Panc1 (cell line): Measurements from ENCODE around the gene RFX5.

Experiments
- POLR2AphosphoS5 ChIP-seq: IDR thresholded peaks from 2 replicates; pipeline ENCODE4 v1.6.1; 2012; ENCODE audit warnings: mild to moderate bottlenecking, low read depth, low read length, moderate library complexity
- TF ChIP-seq, protein P1 (sequence below): fragments of 450-650 bp; IDR thresholded peaks from 2 replicates; pipeline ENCODE4 v1.5.1; 2017; ENCODE audit warnings: mild to moderate bottlenecking
- TF ChIP-seq, protein P2 (sequence below), 2 experiments: IDR thresholded peaks; 2 replicates each; pipeline ENCODE4 v1.6.1; 2011 to 2012; ENCODE audit warnings: low read depth in 2 of 2, control low read depth in 1 of 2, low read length in 1 of 2, mild to moderate bottlenecking in 1 of 2, moderate library complexity in 1 of 2; ENCODE audit not compliant: insufficient read depth in 1 of 2

DNA sequence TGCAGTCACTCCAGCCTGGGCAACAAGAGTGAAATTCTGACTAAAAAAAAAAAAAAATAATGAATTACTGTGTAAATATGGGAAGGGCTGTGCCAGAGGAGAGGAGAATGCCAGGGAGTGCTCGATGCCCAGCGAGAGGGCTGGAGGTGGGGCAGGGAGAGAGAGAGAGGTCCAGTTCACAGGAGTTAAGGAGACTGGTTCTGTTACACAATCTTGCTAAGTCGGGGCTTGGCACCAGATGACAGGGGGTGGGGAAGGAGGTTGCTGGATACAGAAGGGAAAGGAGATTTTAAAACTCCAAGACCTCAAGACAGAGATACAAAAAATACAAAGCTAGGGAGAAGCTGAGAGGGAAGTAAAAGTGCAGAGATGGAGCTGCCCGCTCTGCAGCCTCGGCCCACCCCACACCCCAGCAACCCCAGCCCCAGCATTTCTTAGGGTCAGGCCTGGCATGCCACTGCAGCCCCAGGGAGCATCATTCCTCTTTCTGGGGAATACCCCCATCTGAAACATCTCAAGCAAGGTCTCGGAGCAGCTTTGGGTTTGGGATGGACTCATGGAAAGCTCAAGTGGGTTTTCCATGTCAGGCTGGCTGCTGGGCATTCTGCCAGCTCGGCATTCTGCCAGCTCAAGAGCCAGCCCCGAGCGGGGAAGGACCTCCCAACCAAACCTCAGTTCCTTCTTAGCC, 24.5 kb upstream of the RFX5 start:
- TF ChIP-seq, protein P1, sequence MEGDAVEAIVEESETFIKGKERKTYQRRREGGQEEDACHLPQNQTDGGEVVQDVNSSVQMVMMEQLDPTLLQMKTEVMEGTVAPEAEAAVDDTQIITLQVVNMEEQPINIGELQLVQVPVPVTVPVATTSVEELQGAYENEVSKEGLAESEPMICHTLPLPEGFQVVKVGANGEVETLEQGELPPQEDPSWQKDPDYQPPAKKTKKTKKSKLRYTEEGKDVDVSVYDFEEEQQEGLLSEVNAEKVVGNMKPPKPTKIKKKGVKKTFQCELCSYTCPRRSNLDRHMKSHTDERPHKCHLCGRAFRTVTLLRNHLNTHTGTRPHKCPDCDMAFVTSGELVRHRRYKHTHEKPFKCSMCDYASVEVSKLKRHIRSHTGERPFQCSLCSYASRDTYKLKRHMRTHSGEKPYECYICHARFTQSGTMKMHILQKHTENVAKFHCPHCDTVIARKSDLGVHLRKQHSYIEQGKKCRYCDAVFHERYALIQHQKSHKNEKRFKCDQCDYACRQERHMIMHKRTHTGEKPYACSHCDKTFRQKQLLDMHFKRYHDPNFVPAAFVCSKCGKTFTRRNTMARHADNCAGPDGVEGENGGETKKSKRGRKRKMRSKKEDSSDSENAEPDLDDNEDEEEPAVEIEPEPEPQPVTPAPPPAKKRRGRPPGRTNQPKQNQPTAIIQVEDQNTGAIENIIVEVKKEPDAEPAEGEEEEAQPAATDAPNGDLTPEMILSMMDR: no peak
- TF ChIP-seq POLR2AphosphoS5: no peak
- TF ChIP-seq, protein P2, sequence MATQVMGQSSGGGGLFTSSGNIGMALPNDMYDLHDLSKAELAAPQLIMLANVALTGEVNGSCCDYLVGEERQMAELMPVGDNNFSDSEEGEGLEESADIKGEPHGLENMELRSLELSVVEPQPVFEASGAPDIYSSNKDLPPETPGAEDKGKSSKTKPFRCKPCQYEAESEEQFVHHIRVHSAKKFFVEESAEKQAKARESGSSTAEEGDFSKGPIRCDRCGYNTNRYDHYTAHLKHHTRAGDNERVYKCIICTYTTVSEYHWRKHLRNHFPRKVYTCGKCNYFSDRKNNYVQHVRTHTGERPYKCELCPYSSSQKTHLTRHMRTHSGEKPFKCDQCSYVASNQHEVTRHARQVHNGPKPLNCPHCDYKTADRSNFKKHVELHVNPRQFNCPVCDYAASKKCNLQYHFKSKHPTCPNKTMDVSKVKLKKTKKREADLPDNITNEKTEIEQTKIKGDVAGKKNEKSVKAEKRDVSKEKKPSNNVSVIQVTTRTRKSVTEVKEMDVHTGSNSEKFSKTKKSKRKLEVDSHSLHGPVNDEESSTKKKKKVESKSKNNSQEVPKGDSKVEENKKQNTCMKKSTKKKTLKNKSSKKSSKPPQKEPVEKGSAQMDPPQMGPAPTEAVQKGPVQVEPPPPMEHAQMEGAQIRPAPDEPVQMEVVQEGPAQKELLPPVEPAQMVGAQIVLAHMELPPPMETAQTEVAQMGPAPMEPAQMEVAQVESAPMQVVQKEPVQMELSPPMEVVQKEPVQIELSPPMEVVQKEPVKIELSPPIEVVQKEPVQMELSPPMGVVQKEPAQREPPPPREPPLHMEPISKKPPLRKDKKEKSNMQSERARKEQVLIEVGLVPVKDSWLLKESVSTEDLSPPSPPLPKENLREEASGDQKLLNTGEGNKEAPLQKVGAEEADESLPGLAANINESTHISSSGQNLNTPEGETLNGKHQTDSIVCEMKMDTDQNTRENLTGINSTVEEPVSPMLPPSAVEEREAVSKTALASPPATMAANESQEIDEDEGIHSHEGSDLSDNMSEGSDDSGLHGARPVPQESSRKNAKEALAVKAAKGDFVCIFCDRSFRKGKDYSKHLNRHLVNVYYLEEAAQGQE (IDR thresholded peaks at IDR 0.05; ENCODE audit: insufficient read depth in 1 of 2, low read depth in 2 of 2, low read length in 1 of 2): no peak
